T-helper 1 cell treated with Interleukin-12 subunit alpha and Interleukin-12 subunit beta and Interleukin-4 antibody, amounts not matched to agents 30 μg/mL and 1 μg/mL, for 36 hours (primary cell): ENCODE data around the gene LBH.

ENCODE experiments used
- H3K27ac Mint-ChIP-seq: one replicate; pipeline ENCODE4 v1.8.0; 2021; ENCODE audit warnings: mild to moderate bottlenecking, mixed read lengths
- H3K27me3 Mint-ChIP-seq: one replicate; pipeline ENCODE4 v1.8.0; 2021; ENCODE audit warnings: low read depth, mixed read lengths
- H3K36me3 Mint-ChIP-seq: one replicate; pipeline ENCODE4 v1.8.0; 2021; ENCODE audit warnings: low read depth, mixed read lengths
- H3K4me1 Mint-ChIP-seq: one replicate; pipeline ENCODE4 v1.8.0; 2021; ENCODE audit warnings: low read depth, mixed read lengths
- H3K4me3 Mint-ChIP-seq: one replicate; pipeline ENCODE4 v1.8.0; 2021; ENCODE audit warnings: mild to moderate bottlenecking, moderate library complexity, mixed read lengths
- H3K9me3 Mint-ChIP-seq: one replicate; pipeline ENCODE4 v1.8.0; 2021; ENCODE audit warnings: mixed read lengths

Gene LBH

GRCh38 chr2:30222636-30223360 lies 8.5 kb upstream of the LBH start:
- H3K27ac Mint-ChIP-seq: peak overlapping the region; percentile 74
- peak overlapping the region; percentile 40 for H3K4me3 Mint-ChIP-seq
- peaks cover 53% of the 10 kb centered on the region for H3K4me1 Mint-ChIP-seq
- H3K36me3 Mint-ChIP-seq: no peaks in the 10 kb centered on the region
- no peaks in the 10 kb centered on the region for H3K9me3 Mint-ChIP-seq
- no peaks in the 10 kb centered on the region for H3K27me3 Mint-ChIP-seq

- peak overlapping the region; percentile 62 for H3K27ac Mint-ChIP-seq
- H3K9me3 Mint-ChIP-seq: no peaks in the 10 kb centered on the region
- peaks cover 59% of the 10 kb centered on the region for H3K4me1 Mint-ChIP-seq
- no peaks in the 10 kb centered on the region for H3K27me3 Mint-ChIP-seq
- H3K36me3 Mint-ChIP-seq: no peaks in the 10 kb centered on the region
- no peak overlapping the region for H3K4me3 Mint-ChIP-seq
Observed at GRCh38 chr2:30223413-30223874, 7.9 kb upstream of the LBH start.

GRCh38 chr2:30224151-30224550 lies 7.2 kb upstream of the LBH start:
- Mint-ChIP-seq H3K4me1 (peaks cover 60% of the 10 kb centered on the region), H3K4me3 (peak overlapping the region; percentile 18), H3K27me3 (no peaks in the 10 kb centered on the region), H3K27ac (peak overlapping the region; percentile 98), H3K9me3 (no peaks in the 10 kb centered on the region), H3K36me3 (no peaks in the 10 kb centered on the region)

GRCh38 chr2:30225131-30225762 lies 6.1 kb upstream of the LBH start:
- Mint-ChIP-seq H3K27me3 (peaks cover 2% of the 10 kb centered on the region), H3K27ac (peak overlapping the region; percentile 98), H3K4me3 (peak overlapping the region; percentile 93), H3K9me3 (no peaks in the 10 kb centered on the region), H3K4me1 (peaks cover 60% of the 10 kb centered on the region), H3K36me3 (no peaks in the 10 kb centered on the region)

GRCh38 chr2:30226144-30227032 lies 4.9 kb upstream of the LBH start:
- H3K9me3 Mint-ChIP-seq: no peaks in the 10 kb centered on the region
- peak overlapping the region; percentile 93 for H3K4me3 Mint-ChIP-seq
- H3K36me3 Mint-ChIP-seq: no peaks in the 10 kb centered on the region
- peaks cover 66% of the 10 kb centered on the region for H3K4me1 Mint-ChIP-seq
- peaks cover 7% of the 10 kb centered on the region for H3K27me3 Mint-ChIP-seq
- peak overlapping the region; percentile 98 for H3K27ac Mint-ChIP-seq

- H3K27me3 Mint-ChIP-seq: peaks cover 7% of the 10 kb centered on the region
Observed at GRCh38 chr2:30229596-30229995, 1.7 kb upstream of the LBH start.

GRCh38 chr2:30230497-30231211 lies 680 bp upstream of the LBH start:
- H3K4me1 Mint-ChIP-seq: peaks cover 54% of the 10 kb centered on the region
- no peaks in the 10 kb centered on the region for H3K9me3 Mint-ChIP-seq
- H3K27ac Mint-ChIP-seq: peak overlapping the region; percentile 70
- peaks cover 18% of the 10 kb centered on the region for H3K36me3 Mint-ChIP-seq
- peaks cover 7% of the 10 kb centered on the region for H3K27me3 Mint-ChIP-seq
- H3K4me3 Mint-ChIP-seq: peak overlapping the region; percentile 78

More at GRCh38 chr2:30229596-30229995, 1.7 kb upstream of the LBH start:
- H3K36me3 Mint-ChIP-seq: peaks cover 9% of the 10 kb centered on the region
- H3K4me1 Mint-ChIP-seq: peaks cover 54% of the 10 kb centered on the region
- H3K27ac Mint-ChIP-seq: peak overlapping the region; percentile 68
- H3K4me3 Mint-ChIP-seq: peak overlapping the region; percentile 79
- no peaks in the 10 kb centered on the region for H3K9me3 Mint-ChIP-seq

- peaks cover 7% of the 10 kb centered on the region for H3K27me3 Mint-ChIP-seq
- peaks cover 54% of the 10 kb centered on the region for H3K4me1 Mint-ChIP-seq
- H3K9me3 Mint-ChIP-seq: peaks cover 3% of the 10 kb centered on the region
- peak overlapping the region; percentile 83 for H3K4me3 Mint-ChIP-seq
- H3K27ac Mint-ChIP-seq: peak overlapping the region; percentile 89
- H3K36me3 Mint-ChIP-seq: peaks cover 32% of the 10 kb centered on the region
Observed at GRCh38 chr2:30231996-30232800, 864 bp downstream of the LBH start.

GRCh38 chr2:30232801-30233130 lies 1.4 kb downstream of the LBH start:
- Mint-ChIP-seq H3K27ac (peak overlapping the region; percentile 89), H3K27me3 (peaks cover 7% of the 10 kb centered on the region), H3K4me3 (peak overlapping the region; percentile 83), H3K9me3 (peaks cover 3% of the 10 kb centered on the region), H3K4me1 (peaks cover 53% of the 10 kb centered on the region), H3K36me3 (peaks cover 38% of the 10 kb centered on the region)

- H3K36me3 Mint-ChIP-seq: peaks cover 44% of the 10 kb centered on the region
- H3K27me3 Mint-ChIP-seq: peaks cover 7% of the 10 kb centered on the region
- peak overlapping the region; percentile 89 for H3K27ac Mint-ChIP-seq
- peaks cover 3% of the 10 kb centered on the region for H3K9me3 Mint-ChIP-seq
- H3K4me1 Mint-ChIP-seq: peaks cover 52% of the 10 kb centered on the region
- peak overlapping the region; percentile 83 for H3K4me3 Mint-ChIP-seq
Observed at GRCh38 chr2:30233271-30234009, 2.1 kb downstream of the LBH start.

GRCh38 chr2:30234180-30234971 lies 3.0 kb downstream of the LBH start:
- Mint-ChIP-seq H3K27me3 (peaks cover 7% of the 10 kb centered on the region), H3K4me1 (peaks cover 60% of the 10 kb centered on the region), H3K9me3 (peaks cover 3% of the 10 kb centered on the region), H3K36me3 (peaks cover 53% of the 10 kb centered on the region), H3K27ac (peak overlapping the region; percentile 89), H3K4me3 (peak overlapping the region; percentile 83)

- peaks cover 61% of the 10 kb centered on the region for H3K36me3 Mint-ChIP-seq
- peak overlapping the region; percentile 83 for H3K4me3 Mint-ChIP-seq
- H3K27ac Mint-ChIP-seq: peak overlapping the region; percentile 89
- peaks cover 3% of the 10 kb centered on the region for H3K9me3 Mint-ChIP-seq
- peaks cover 7% of the 10 kb centered on the region for H3K27me3 Mint-ChIP-seq
- peaks cover 67% of the 10 kb centered on the region for H3K4me1 Mint-ChIP-seq
Observed at GRCh38 chr2:30235008-30235655, 3.8 kb downstream of the LBH start.
